ENCODE data around the gene SEC22A.

- TF ChIP-seq PBX3 (IDR thresholded peaks at IDR 0.05; ENCODE audit: insufficient replicate concordance, low read depth, low read length) (no peak), ZNF592 (IDR thresholded peaks at IDR 0.05) (no peak)
Measured at GRCh38 chr3:123275691-123276090, 73.9 kb downstream of the SEC22A start.

Data from GM12878 (cell line).